ENCODE data around the gene TMEM108.

DNA sequence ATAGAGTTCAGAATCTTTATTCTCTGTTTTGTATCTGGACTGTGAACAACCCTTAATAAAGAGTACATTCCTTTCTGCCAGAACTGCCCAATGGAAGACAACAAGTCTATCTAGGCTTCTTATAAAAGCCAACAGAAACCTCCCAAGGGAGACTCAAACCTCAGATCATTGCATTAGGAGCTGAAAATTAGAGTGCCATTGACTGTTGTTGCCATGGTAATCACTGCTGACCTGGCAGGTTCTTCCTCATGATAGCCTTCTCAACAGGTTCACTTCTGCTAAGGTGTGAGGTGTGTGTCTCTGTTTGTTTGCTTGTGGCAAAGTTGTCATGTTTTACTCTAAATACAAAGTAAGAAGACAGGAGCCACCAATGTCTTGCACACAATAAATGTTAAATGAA is 79.2 kb downstream of the TMEM108 start:
- no peak for TF ChIP-seq EZH2 (IDR thresholded peaks at IDR 0.05; ENCODE audit: low read length)
- no peak for TF ChIP-seq CTCF (optimal IDR thresholded peaks at IDR 0.05 in 1 of 3, IDR thresholded peaks at IDR 0.05 in 1 of 3, conservative IDR thresholded peaks at IDR 0.05 in 1 of 3; ENCODE audit: extremely low read depth in 1 of 3, insufficient read depth in 2 of 3, low read length in 3 of 3)

Measured in keratinocyte (primary cell).